WERI-Rb-1 (cell line): ENCODE results near the gene STRIT1.

ENCODE experiments used
- DNase-seq: peaks from one replicate; pipeline ENCODE4 v3.0.0-alpha.2; 2020
- H3K27ac ChIP-seq: fragments of 250-450 bp; sonication (Bioruptor Pico); 2 replicates; pipeline ENCODE4 v1.5.1; 2020; ENCODE audit warnings: mild to moderate bottlenecking, moderate library complexity
- H3K27me3 ChIP-seq: fragments of 250-450 bp; sonication (Bioruptor Pico); 2 replicates; pipeline ENCODE4 v1.5.1; 2021; ENCODE audit warnings: mild to moderate bottlenecking, low read depth, moderate library complexity; ENCODE audit not compliant: insufficient read depth, severe bottlenecking
- H3K36me3 ChIP-seq: fragments of 250-450 bp; sonication (Bioruptor Pico); 2 replicates; pipeline ENCODE4 v1.5.1; 2020; ENCODE audit warnings: mild to moderate bottlenecking, moderate library complexity
- H3K4me3 ChIP-seq: 2 replicates; pipeline ENCODE4 v1.5.1; 2011; ENCODE audit warnings: low read depth, mild to moderate bottlenecking, control low read depth, low read length
- H3K9me3 ChIP-seq: fragments of 250-450 bp; sonication (Bioruptor Pico); 2 replicates; pipeline ENCODE4 v1.5.1; 2021; ENCODE audit warnings: mild to moderate bottlenecking, moderate library complexity; ENCODE audit not compliant: severe bottlenecking
- CTCF ChIP-seq: IDR thresholded peaks from 2 replicates; pipeline ENCODE4 v1.5.1; 2011; ENCODE audit warnings: low read depth, mild to moderate bottlenecking, control low read depth, inconsistent platforms, low read length

Gene STRIT1

GRCh38 chr3:155293516-155293915, at the start of gene STRIT1:
Gene STRIT1 (minus strand): TSS chr3:155293683.
- H3K27me3 ChIP-seq, result no peaks in the 10 kb centered on the region
- no peak for TF ChIP-seq CTCF
- no peak within 1 kb of the TSS for H3K27ac ChIP-seq
- DNase-seq, result no peak
- peaks cover 5% of the 10 kb centered on the region for H3K9me3 ChIP-seq
- H3K36me3 ChIP-seq, result no peaks in the 10 kb centered on the region
- no peak within 1 kb of the TSS for H3K4me3 ChIP-seq

GRCh38 chr3:155342344-155342743, 48.9 kb upstream of the STRIT1 start:
- H3K27ac ChIP-seq, result no peak overlapping the region
- no peak overlapping the region for H3K4me3 ChIP-seq
- H3K9me3 ChIP-seq, result no peaks in the 10 kb centered on the region
- no peaks in the 10 kb centered on the region for H3K27me3 ChIP-seq
- no peak for TF ChIP-seq CTCF
- H3K36me3 ChIP-seq, result no peaks in the 10 kb centered on the region
- no peak for DNase-seq

- DNase-seq, result no peak
- no peak overlapping the region for H3K27ac ChIP-seq
- H3K27me3 ChIP-seq, result no peaks in the 10 kb centered on the region
- H3K9me3 ChIP-seq, result no peaks in the 10 kb centered on the region
- TF ChIP-seq CTCF, result no peak
- no peaks in the 10 kb centered on the region for H3K36me3 ChIP-seq
- H3K4me3 ChIP-seq, result no peak overlapping the region
Observed at GRCh38 chr3:155339052-155339451, 45.6 kb upstream of the STRIT1 start.

- no peak for DNase-seq
- no peaks in the 10 kb centered on the region for H3K36me3 ChIP-seq
- H3K9me3 ChIP-seq, result no peaks in the 10 kb centered on the region
- no peak overlapping the region for H3K4me3 ChIP-seq
- TF ChIP-seq CTCF, result no peak
- no peak overlapping the region for H3K27ac ChIP-seq
- no peaks in the 10 kb centered on the region for H3K27me3 ChIP-seq
Observed at GRCh38 chr3:155335724-155336354, 42.4 kb upstream of the STRIT1 start.

GRCh38 chr3:155334914-155335723, 41.6 kb upstream of the STRIT1 start:
- Histone ChIP-seq H3K27me3 (no peaks in the 10 kb centered on the region), H3K4me3 (no peak overlapping the region), H3K9me3 (no peaks in the 10 kb centered on the region), H3K27ac (no peak overlapping the region), H3K36me3 (no peaks in the 10 kb centered on the region)
- DNase-seq, result no peak
- TF ChIP-seq CTCF, result no peak
